Amniotic stem cell (primary cell): ENCODE measurements around the gene MYO18B.

Experiments
- DNase-seq: peaks from one replicate; lab custom pipeline; 2025; lab: John Stamatoyannopoulos, UW

The MYO18B gene

DNA sequence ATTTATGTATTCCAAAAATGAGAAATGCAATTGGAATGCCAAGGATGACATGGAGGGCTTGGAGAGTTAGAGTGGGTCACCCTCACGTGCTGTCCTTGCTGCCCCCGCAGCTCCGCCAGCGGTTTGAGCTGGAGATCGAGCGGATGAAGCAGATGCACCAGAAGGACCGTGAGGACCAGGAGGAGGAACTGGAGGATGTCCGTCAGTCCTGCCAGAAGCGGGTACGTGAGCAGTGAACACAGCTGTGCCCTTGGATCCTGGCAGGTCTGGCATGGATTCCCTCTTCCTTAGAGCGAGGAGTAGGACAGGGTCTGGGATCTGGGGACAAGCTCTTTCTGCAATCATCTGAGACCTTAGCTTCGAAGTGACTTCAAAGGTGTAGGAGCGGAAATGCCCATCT is 166.2 kb downstream of the MYO18B start:
- no peak for DNase-seq

DNA sequence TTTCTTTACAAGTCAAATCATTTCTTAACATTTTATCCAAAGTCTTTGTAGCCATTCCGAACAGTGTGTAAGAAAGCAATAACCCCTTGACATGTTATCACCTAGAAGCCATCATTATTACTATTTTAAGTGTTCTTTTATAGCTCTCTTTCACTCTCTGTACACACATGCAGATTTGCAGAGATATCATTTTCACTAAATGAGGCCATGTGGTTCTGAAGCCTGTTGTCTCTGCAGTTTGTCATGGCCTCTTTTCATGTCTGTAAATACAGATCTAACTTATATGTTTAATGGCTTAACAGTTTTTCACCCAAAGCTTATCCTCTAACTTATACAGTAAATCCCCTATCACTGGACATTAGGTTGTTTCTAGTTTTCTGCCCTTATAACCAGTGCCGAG is 166.8 kb downstream of the MYO18B start:
- no peak for DNase-seq

DNA sequence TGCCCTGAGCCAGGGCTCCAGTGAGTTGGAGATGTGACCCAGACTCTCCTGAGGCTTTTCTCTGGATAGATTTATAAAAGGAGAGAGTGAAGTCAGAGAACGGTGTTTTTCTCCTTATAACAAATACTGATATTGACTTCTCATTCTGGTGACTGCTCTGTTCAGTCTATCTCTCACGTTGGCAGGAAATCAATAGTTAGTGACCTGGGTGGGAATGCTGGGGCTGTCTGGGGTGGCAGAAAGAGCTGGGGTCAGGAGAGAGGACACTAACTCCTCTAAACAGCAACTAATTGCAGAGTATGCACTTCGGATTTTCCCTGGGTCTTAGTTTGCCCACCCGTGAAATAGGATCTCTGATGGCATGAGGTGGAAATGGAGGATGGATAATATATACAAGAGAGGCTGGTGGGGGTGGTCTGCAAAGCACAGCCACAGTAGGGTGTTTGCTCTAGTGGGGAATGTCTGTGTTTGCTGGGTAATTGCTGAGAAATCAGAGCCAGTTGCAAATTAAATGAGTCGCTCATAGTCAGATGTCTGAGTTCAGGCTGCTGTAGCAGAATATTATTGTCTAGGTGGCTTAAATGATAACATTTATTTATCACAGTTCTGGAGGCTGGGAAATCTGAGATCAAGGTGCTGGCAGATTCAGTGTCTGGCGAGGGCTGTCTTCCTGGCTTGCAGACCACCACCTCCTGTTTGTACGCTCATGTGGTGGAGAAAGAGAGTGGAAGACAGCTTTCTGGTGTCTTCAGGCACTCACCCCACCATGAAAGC is 167.8 kb downstream of the MYO18B start:
- no peak for DNase-seq

DNA sequence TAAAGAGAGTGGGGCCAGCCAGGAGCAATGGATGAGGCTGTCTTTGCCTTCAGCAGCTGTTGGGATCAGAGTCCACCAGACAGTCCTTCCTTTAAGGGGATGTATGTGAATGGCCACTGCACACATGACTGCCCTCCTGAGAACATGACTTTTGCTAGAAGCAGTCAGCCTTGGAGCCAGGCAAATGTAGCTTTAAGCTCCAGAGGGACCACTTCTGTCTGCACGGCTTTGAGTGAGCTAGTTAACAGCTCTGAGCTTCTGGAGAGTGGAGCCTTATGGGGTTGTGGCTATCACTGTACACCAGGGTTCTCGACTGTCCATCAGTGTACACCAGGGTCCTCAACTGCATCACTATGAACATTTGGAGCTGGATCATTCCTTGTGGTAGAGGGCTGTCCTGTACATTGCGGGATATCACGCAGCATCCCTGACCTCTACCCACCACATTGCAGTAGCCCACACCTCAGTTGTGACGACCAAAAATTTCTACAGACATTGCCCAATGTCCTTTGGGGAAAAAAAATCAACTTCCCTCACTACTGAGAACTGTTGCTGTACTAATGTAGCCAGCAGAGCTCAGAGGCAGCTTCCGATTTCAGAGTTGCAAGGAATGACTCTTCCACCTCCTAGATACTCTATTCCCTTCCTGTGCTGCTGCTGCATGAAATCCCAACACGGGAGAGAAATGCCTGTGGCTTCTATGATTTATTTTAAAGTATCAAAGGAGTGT is 169.4 kb downstream of the MYO18B start:
- no peak for DNase-seq

DNA sequence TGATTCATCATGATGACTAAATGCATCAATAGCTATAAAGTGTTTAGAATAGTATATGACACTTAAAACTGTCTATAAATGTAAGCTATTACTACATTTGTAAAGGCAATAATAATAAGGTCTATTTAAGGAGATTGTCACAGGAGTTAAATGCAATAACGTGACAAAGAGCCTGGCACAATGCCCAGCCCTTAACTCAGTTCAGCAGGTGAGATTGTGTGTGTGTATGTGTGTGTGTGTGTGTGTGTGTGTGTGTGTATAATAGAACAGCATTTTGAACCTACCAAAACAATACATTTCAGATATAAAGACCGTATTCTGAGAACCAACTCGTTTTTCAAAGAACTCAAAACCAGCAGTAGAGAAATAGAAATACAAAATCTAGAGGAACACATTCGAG is 177.5 kb downstream of the MYO18B start:
- DNase-seq = no peak

DNA sequence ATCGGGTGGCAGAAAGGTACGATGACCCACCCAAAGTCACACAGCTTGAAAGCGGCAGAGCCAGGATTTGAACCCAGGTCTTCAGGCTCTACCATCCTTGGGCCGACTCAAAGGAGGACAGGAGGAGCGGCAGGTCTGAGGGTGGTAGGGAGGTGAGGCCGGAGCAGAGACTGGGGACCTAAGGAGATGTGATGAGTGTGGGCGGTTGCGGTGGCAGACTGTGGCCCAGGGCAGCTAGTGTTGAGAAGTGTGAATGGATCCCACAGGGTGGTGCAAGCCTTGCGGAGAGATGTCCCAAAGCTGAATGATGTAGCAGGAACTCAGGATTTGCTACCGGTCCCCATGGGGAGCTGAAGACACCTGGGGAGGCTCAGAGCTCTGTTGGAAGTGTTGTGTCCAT is 180.2 kb downstream of the MYO18B start:
- no peak for DNase-seq

DNA sequence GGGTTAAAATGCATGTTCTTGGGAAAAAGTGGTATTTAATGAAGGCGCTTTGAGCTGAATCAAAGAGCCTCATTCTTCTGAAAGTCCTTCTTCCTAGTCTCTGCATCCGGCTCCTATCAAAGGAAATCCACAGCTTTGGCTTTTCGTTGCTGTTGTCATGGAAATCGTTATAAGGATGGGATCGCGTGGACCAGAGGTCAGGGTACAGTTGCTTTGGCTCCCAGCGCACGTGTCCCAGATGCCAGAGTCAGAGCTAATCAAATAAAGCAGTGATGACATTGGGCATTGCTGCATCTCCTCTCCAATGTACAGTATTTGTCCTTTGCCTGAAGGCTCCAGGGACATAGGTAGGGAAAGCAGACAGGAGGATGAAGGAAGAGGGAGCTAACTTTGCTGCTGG is 181.9 kb downstream of the MYO18B start:
- DNase-seq = no peak

DNA sequence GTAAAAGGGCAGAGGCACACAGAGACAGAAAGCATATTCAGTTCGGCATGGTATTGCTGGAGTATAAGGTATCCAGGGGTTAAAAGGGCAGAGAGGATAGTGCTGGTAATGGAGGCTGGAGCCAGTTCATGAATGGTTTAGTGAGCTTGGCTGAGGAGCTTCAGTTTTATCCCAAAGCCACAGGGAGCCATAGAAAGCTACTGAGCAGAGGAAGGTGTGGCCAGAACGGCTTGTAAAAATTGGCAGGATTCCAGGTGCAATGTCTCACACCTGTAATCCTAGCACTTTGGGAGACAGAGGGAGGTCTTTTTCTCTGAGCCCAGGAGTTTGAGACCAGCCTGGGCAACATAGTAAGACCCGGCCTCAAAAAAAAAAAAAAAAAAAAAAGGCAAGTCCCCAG is 186.1 kb downstream of the MYO18B start:
- DNase-seq = no peak

DNA sequence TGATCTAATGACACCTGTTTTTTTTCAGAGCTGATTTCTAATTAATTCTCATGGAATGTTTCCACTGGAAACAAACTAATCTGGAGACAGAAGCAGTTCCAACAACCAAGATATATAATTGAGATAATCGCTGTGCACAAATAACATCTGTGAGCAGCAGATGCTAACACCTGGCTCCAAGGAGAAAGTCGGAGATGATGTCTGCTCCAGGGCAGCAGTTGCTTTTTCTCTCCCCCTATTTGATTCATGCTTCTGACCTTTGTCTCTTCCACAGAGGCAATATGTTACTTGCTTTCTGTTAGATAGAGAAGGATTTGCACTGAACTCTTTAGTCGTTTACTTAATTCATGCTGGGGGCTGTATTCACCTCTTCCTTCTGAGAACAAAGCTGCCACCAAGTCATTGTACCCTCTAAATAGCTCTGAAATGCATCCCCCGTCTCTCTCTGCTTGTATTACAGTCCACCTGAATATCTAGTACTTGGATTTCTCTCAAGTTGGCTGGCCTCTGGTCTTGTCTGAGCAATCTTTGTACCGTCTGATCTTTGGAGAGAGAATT is 187.4 kb downstream of the MYO18B start:
- DNase-seq = no peak

DNA sequence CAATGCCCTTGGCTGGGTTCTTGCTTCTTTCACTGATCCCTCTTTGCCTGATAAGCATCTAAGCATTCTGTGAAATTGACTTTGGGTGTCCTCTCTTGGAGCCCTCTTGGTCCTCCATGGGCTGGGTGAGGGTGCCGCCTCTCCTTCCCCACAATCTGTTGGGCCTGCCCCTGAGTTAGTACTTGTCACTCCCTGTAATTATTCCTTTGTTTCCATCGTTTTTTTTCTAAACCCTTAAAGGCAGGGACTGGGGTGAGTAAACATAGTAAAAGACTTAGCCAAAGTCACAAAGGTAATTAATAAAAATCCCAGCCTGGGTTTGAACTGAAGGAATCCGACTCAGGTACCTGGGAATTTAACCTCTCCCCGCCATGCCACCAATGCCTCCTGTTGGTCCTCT is 188.1 kb downstream of the MYO18B start:
- DNase-seq = no peak

DNA sequence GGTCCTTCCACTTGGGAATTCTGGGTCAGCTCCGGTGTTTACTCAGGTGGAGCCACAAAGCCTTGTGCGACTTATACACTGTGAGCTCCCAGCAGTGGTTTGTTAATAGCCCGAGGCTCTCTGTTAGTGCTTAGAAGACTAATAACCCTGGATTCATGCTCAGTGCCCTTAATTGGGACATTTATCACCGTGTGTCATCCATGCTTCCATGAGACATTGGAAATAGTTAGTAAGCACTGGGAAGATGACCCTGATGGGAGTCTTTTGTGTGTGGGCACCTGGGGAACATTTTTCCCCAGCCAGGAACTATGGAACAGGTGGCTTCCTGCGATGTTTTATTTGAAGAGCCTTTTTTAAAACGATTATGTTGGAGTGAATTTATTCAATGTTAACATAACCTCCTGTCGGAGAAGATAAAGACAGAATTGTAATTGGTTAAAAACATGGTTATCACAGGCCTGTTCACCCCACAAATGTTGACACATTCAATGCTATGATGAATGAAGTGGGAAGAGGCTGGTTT is 188.9 kb downstream of the MYO18B start:
- DNase-seq = no peak

DNA sequence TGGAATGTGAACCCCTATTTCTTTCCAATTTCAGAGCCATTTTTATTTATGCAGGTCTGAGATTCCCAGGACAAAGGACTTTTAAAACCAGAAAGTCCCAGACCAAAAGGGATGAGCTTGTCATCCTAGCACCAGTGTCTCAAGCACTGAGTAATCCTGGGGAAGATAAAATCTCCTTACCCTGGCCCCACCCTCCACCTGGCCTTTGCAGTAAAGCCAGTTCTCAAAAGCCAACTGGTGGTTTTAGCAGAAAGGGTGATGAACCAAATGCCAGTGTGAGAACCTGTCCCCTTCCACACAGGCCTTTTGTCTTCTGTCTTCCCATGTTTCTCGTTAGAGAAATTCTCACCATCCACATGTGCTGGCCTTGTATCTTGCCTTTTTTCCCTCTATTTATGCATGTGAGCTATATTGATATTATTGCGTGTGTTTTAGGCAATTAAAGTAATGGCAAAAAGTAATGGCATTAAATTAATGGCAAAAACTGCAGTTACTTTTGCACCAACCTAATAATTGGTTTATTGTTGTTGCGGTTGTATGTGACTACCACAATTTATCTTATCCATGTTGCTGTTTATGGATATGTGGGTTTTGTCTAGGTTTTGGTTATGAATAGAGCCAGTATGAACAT is 191.3 kb downstream of the MYO18B start:
- no peak for DNase-seq

DNA sequence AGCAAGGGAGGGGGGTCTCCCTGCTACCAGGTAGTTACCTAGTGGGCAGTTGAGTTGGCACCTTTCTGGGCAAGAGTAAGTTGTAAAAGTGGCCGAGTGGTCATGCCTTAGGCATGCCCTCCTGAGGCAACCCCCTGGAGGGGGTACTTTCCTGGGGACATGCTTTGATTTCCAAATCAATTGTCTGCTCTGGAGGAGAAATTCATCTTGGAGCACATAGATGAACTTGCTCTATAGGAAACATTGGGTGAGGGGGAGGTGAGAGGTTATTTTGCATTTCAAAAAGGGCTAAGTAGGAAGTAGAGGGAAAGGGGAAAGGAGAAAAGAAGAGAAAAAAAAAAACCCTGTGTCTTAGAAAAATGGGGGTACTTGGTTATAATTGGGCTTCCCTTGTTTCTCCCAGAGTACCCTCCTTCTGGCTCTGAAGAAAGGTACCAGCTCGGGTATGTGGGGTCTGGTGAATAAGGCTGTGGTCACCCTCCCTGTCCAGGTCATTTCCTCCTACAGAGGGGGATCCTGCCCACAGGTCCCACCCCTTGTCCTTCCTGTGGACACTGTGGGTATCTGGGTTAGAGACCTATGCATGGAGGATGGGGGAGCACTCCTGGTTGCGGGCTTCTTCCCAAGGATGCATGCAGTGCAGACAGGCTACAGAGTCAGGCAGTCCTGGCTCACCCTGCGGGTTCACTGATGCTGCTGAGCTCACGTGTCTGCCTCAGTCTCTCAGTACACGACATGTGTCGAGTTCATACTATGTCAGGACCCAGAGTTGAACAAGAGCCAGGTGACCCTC is 193.5 kb downstream of the MYO18B start:
- no peak for DNase-seq

DNA sequence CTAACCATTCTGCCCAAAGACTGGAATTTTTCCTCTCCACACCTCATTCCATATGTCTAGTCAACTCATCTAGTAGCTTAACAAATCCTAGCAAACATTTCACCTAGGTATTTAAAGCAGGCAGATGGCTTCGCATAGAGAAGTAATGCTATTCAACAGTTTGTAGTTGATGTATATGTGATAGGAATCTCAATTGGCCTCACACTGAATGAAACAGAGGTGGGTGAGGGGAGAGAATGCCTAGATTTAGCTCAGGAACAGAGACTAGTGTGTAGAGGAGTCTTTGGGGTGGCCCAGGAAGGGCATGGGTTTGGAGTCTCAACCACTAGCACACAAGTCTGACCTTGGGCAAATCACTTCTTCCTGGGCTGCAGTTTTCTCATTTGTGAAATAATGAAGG is 196.2 kb downstream of the MYO18B start:
- no peak for DNase-seq

DNA sequence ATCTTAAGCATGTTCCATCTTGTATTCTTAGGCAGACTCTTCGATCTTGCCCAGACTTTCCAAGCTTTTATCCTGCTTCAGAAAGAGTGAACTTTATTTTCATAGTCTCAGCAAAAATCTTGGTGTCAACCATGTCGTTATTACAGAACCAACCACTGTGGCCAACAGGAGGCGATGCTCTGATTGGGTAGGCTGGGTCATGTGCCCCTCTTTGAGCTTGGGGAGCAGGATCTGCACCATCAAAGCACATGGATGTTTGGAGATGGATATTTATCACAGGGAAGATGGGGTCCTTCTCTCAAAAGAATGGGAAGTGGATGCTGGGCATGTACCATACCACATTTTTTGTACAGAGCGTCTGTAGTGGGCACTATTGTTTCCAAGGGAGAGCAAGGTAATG is 197.4 kb downstream of the MYO18B start:
- DNase-seq = no peak

DNA sequence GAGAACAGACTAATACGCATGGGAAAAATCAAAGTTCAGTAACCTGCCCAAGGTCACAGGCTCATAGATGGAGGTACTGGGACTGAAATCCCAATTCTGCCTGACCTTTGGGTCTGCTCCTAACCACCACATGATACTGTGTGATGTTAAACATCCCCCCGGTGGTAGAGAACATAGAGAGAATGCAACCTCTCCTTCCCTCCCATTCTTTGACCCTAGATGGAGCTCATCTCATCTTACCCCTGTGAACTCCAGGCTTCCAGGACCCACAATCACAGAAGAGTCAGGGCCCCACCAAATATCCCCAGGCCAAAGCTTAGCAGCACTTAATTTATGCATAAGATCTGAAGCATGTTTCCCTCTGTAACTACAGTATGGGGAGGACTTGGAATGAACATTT is 198.5 kb downstream of the MYO18B start:
- DNase-seq = no peak

DNA sequence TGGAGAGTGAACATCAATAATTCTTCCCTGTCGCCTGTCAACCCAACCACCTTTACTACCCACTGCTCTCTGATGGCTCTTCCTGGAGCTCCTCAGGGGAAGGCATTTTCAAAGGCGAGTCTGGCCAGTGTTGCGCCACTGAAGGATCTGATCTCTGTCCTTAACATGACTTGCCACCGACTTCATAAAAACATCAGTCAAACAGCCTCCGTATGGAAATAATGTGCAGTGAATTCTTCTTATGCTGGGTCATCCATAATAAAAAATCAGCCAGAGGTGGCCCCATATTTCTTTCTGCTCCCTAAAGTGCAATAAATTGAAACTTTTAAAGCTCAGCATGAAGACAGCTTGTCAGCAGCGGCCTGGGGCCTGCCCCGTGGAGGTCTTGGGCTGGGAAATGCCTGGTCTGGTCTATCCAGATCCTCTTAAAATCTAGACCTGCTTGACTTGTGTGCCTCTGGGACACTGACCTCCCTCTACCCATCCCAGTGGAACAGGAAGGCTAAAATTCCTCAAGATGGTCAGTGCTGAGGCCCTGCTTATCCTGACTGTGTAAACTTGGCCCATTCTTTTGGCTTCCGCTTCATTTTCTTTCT is 199.5 kb downstream of the MYO18B start:
- no peak for DNase-seq

DNA sequence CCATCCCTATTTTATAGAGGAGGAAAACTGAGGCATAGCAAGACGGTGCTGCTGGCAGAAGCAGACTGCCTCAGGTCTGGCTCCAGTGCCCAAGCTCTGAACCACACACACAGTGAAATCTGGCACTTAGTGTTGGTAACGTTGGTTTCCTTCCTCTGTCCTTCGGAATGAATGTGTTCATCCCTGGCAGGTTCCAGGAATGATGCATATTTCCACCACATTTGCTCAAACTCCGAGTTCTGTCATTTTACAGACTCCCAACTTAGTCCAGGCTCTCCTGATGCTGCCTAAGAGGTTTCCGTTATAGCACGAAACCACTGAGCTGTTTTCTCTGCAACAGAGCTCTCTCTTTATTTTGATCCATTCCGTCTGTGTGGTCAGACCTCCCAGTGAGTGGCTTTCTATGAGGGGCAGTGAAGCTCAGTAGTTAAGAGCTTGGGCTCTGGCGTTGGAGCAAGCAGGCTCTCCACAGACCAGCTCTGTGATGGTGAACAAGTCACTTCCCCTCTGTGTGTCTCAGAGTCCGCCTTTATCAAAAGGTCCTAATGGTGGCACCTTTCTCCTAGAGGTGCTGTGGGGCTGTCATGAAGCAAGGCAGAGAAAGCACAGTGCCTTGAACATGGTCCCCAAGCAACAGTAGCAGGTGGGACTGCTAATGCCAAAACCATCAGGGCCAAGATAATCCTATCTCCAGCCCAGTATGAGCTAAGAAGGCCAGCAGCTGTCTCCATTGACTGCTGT is 200.3 kb downstream of the MYO18B start:
- DNase-seq = no peak

DNA sequence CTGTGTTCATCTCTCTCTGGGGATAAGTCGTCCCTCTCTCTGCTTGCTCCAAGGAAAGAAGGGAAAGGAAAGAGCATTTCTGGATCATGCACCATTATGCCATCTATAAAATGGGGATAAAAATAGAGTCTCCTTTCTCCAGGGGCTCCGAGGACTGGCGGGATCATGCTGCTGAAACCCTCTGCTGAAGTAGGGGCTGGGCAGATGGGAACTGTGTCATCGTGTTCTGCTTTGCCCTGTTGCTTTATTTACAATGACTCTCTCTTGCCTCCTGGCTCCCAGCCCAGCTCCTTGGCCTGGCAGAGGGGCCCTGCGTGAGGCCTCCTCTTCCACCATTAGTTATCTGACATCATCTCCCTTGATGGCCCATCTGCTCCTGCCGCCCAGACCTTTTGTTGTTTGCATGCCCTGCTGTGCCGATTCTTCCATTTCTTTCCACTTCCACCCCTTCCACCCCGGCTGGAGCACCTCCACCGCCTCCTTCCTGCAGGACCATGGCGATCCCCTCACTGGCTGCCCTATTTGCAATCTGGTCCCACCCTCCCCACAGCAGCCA is 200.9 kb downstream of the MYO18B start:
- DNase-seq = no peak

DNA sequence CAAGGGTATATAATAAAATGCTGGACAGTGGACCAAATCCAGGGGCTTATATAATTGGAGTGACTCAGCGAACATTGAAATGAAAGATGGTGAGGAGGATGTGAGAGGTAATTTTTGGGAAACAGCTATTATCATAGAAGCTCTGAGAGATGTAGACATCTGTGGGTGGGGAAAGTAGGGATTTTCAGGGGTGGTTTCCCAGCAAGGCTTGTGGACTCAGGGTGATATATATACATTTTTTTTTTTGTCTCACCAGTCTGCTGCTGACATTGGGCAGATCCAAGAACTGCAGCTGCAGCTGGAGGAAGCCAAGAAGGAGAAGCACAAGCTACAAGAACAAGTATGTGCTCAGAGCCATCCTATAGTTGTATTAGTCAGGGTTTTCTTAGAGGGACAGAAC is 208.1 kb downstream of the MYO18B start:
- DNase-seq = no peak
